Measurements from ENCODE around the gene DTD2.
A peak's percentile ranks its signal among the peaks of the same experiment; 100 is the strongest.
"Not testable (repeated sequence)": the region's sequence is repeated elsewhere in the genome, so short reads cannot be mapped to it uniquely, and the experiment has no call there.

DTD2 gene

GRCh38 chr14:31456841-31457664, at the start of gene DTD2:
DTD2 (minus strand) TSS chr14:31457506; CDS start chr14:31457393, 113 bp downstream.
- peak; percentile 66 to 97 (median 93) for DNase-seq

DNA sequence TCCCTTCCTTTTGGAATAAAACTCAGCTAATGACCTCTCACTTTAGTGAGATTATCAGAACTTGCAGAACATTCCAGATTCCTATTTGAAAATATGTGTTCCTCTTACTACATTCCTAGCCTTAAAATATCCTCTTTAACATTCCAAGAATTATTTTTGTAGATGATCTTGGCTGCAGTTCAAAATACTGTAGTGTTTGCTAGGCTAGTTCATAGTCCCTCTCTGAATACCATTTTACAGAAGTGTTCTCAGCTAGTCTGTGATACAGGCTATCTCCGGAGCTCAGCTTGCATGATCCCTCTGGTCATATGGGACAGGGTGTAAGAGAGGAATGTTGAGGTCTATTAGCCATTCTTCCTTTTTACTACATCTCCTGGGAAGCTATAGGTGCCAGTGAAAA, 48.1 kb upstream of the DTD2 start:
- DNase-seq = no peak

DNA sequence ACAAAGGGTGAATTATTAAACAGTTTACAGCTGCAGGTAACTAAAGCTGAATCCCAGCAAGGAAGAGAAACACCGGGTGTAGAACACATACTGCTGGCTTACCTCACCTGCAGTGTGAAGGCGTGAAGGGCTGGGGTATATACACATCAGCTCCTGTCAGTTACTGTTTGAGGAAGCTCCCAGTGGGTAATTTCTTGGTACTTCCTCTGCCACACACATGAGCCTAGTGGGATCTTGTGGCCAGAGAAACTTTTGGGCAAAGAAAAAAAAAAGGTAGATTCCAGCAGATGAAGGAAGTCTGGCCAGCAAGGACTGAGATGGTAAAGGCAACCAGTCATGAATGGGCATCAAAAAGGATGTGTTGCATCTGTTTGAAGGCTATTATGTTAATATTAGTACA, 44.6 kb upstream of the DTD2 start:
- DNase-seq = no peak

DNA sequence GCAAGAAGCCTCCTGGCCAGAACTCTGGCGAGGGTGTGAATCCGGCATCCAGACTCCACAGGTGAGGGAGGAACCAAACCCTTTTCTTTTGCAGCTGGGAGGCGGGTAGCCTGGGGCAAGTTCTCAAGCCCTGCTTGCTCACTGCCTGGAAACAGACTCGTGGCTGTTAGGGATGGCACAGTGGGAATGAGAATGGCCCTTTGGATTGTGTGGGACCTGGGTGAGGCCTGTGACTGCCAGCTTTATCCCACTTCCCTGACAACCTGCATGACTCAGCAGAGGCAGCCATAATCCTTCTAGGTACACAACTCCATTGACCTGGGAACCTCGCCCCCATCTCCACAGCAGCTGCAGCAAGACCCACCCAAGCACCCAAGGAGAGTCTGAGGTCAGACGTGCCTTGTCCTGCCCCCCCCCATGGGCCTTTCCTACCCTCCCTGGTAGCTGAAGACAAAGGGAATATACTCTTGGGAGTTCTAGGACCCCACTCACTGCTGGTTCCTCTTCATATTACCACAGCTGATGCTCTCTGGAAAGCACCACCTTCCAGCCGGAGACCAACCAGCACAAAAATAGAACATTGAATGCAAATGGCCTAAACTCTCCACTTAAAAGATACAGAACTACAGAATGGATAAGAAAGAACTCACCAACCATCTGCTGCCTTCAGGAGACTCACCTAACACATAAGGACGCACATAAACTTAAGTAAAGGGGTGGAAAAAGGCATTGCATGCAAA, 35.6 kb upstream of the DTD2 start:
- no peak for DNase-seq

DNA sequence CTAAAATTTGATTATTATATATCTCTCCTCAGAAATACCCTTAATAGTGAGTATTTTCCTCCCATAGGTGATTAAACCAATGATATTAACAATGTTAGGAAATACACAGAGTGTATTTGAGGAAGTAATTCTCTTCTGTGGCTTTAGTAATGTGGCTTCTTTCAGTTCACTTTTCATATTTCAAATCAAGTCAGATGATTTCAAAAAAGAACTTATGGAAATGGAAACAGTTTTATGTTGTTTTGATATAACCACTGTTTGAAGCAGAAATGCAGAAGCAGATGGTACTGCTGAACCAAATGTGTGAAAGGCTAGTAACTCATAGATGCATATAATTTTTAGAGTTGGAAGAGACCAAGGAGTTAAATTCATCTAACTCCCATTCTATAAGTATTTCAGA, 32.4 kb upstream of the DTD2 start:
- no peak for DNase-seq

DNA sequence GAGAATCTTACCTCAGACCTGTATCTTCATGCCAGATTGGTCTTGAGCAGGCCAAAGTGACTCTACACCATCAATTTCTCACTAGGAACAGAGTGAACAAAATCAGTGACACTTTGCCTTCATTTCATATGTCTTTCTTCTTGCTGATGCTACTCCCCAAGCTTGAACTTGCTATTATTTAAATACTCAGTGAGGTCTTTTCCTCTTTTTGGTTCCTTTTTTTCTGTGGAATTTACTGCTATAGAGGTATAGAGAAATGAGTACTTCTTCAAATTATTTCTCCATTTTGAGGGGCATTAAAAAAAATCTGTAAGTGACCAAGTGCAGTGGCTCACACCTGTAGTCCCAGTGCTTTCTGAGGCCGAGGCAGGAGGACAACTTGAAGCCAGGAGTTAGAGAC, 30.6 kb upstream of the DTD2 start, which contains the start of gene GPR33:
Gene GPR33, minus strand, starts transcription at position 154 of the 400 bp plus-strand sequence. CDS start 4,074 bp downstream, outside the sequence.
- no peak for DNase-seq

DNA sequence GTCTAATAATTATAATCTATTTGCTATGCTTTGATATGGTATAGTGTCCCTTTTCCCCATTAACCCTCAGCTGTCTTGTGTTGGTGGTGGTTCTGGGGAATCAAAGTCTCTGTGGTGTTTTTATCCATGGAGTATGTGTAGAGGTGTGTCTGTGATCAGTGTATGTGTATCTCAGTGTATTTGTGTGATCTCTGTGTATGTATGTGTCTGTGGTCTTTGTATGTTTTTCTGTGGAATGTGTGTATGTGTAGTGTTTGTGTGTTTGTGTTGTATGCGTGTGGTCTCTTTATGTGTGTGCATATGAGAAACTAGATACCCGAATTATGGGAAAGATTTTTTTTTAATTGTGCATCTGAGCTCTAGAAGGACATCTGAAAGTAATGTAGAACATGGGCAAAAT, 29.5 kb upstream of the DTD2 start:
- DNase-seq = no peak

DNA sequence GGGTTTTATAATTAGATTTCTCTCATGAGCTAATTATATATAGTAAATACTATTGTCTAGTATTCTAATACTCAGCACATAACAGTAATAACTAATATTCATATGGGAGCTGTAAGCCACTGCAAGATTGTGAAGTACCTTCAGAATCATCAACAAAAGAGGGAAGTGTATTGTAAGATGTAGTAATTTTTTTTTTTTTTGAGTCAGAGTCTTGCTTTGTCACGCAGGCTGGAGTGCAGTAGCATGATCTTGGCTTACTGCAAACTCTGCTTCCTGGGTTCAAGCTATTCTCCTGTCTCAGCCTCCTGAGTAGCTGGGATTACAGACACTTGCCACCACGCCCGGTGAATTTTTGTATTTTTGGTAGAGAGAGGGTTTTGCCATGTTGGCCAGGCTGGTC, 27.4 kb upstream of the DTD2 start:
- DNase-seq = no peak

GRCh38 chr14:31480156-31480555, 22.9 kb upstream of the DTD2 start:
- DNase-seq = no peak

- peak in 1 of 56 donors; percentile 38 for DNase-seq
Measured at GRCh38 chr14:31479027-31479426, 21.7 kb upstream of the DTD2 start.

GRCh38 chr14:31477248-31477647, 19.9 kb upstream of the DTD2 start:
- DNase-seq = no peak

DNA sequence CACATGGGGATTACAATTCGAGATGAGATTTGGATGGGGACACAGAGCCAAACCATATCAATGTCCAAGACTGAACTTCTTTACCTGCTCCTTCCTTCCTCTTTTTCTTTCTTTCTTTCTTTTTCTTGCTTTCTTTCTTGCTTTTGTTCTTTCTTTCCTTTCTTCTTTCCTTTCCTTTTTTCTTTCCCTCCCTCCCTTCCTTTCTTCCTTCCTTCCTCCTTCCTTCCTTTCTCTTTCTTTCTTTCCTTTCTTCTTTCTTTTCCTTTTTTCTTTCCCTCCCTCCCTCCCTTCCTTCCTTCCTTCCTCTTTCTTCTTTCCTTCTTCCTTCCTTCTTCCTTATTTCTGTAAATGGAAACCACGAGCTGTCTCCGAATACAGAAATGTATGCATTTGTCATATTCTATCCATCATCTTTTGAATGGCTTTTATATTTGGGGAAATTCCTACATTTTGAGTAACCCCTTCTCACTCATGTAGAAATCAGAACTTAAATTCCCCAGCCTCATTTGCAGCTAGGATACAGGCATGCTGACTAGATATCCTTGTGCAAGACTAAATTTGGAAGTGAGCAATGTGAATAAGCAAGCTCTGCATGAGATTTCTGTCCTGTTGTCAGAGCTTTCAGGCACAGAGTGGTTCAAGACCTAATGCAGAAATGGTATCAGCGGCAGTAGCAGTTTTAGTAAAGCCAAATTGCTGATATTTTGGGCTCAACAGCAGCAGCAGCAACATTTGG, 19.0 kb upstream of the DTD2 start:
- no peak for DNase-seq

DNA sequence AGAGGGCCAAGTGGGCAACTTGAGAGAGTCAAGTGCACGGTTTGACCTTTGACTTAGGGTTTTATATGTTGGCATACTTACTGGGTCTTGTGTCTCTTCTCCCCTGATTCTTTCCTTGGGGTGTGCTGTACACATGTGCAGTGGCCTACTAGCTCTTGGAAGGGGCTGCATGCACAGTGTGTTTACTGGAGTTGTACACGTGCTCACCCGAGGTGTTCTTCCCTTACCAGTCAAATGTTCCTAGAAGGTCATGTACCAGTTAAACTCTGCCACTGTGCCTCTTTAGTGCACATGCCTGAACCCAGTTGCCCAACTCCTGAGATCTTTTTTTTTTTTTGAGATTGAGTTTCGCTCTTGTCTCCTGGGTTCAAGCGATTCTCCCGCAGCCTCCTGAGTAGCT, 9.2 kb upstream of the DTD2 start:
- DNase-seq = no peak

DNA sequence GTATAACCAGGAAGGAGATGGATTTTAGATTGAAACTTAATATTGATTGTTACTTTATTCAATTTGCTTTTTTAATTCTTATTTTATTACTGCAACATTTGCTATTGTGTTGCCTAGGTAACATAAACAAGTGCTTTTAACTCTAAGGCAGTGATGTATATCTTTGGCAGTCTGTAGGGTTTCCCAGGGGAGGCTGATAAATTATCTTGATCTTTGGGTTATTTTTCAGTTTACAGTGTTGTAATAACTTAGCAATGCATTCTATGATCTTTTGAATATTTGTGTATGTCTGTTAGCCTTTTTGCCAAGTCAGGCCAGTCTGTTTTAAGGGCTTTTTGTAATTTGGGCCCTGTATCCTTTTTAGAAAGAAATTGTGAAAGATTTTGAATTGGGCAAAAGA, 7.8 kb upstream of the DTD2 start:
- no peak for DNase-seq

GRCh38 chr14:31462450-31462849, 5.1 kb upstream of the DTD2 start:
- not testable (repeated sequence) for DNase-seq

GRCh38 chr14:31461545-31461944, 4.2 kb upstream of the DTD2 start:
- no peak for DNase-seq

DNA sequence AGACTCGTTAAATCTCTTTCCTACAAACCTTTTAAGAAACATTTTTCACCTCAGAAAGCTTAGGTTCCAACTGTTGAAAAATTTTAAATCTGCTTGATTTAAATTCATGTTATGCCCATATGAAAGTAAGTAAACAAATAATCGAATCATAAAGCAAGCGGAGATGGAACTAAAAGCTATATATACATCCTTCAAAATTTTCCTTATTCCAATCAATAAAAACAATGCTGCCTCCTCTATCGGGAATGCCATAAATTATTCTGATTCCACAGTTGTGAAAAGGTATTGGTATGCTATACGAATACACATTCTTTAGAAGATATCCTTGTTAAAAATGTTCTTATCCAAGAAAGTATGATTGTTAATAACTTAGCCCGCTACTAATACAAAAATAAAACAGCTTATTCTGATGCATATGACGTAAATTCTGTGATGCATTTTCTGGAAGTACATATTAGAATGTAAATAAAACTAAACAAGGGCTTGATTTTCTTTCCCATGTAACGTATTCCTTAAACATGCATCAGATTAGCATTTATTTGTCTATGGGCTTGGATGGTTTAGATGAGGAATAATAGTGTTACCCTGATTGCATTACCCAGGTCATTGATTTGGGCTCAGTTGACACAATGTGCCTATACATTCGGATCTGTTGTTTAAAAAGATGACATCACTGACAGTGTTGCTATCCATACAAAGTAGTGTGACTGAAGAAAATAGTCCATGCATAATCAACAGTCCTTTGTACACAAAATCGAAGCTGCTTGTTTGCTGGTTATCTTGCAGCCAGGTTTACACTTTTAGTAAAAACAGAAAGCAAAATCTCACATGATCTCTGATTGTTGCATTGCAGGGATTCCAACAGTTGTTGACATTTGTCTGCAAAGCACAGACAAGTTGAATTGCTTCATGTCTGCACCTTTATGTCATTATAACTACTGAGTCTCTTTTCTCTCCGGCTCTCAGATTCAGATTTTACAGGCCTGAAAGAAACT, 656 bp upstream of the DTD2 start:
- DNase-seq = peak in 3 of 56 donors; percentile 3 to 29 (median 8)

DNA sequence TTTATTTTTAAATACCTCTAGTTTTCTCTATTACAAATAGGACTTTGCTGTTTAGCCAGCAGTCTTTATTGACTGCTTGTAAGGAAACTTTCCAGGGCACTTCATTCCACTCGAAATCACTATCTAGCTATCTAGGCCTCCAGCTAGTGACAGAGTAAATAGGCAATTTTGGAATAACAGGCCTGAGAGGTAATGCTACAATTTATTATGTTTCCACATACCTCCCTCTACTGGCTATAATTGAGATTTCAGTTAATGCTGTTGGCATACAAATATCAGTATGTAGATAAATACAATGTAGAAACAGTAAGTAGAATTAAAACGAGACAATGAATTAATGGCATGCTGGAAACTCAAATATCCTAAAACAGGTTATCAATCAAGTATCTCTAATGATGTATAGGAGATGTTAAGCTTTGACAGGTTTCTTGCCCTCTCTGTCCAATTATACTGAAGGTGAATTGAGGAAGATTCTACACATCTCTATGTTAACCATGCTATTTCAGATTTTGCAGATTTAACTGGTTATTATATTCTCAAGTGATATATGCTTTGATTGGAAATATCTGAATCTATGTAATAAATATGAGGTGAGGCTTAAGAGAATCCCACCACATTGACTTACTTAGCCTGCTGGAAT, 7.2 kb downstream of the DTD2 start:
- DNase-seq = no peak

- DNase-seq = no peak
Measured at GRCh38 chr14:31449136-31449535, 8.2 kb downstream of the DTD2 start.

DNA sequence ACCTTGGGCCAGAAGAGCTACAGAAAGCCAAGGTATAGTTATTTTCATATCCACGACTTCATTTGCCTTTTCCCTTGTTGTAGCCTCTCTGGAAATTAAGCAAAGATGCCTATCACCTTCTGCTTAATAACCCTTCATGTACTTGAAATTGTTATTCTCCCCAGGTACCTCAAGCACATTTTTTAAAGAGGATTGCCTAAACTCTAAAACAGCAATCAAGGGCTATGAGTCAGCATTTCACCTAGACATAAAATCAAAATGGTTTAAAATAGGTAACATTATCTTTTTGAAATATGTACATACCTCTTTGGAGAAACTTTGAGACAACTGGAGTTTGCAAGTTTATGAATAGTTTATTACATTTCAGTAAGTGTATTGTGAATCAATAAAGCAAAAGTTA, 11.6 kb downstream of the DTD2 start:
- no peak for DNase-seq
